H9 (cell line): ENCODE measurements around the gene VSTM4. TPM values are rescaled to one million over a fixed set of nuclear protein-coding genes. Genes with fewer than 3 reads are reported as not detected.

Source experiments
- DNase-seq: peaks from one replicate; pipeline ENCODE4 v3.0.0-alpha.2; 2017
- H2AFZ ChIP-seq: one replicate; pipeline ENCODE4 v1.6.1; 2013; ENCODE audit warnings: mild to moderate bottlenecking, low read length, control low read depth, moderate library complexity
- H2AK5ac ChIP-seq: 2 replicates; pipeline ENCODE4 v1.6.1; 2013; ENCODE audit warnings: low read length, control low read depth, mixed read lengths; ENCODE audit not compliant: insufficient read length
- H2BK120ac ChIP-seq: one replicate; pipeline ENCODE4 v1.6.1; 2013; ENCODE audit warnings: low read depth, mild to moderate bottlenecking, low read length, control low read depth, inconsistent platforms; ENCODE audit not compliant: poor library complexity, severe bottlenecking
- H2BK12ac ChIP-seq: 2 replicates; pipeline ENCODE4 v1.6.1; 2013; ENCODE audit warnings: low read length, control low read depth, mixed read lengths, low read depth; ENCODE audit not compliant: insufficient read length
- H2BK15ac ChIP-seq: 2 replicates; pipeline ENCODE4 v1.6.1; 2013; ENCODE audit warnings: low read depth, low read length, control low read depth
- H2BK20ac ChIP-seq: one replicate; pipeline ENCODE4 v1.6.1; 2013; ENCODE audit warnings: low read depth, mild to moderate bottlenecking, low read length, control low read depth, inconsistent platforms; ENCODE audit not compliant: poor library complexity, severe bottlenecking
- H2BK5ac ChIP-seq: 2 replicates; pipeline ENCODE4 v1.6.1; 2013; ENCODE audit warnings: low read length, control low read depth, mixed read lengths; ENCODE audit not compliant: insufficient read length
- H3K14ac ChIP-seq: 2 replicates; pipeline ENCODE4 v1.6.1; 2013; ENCODE audit warnings: low read length, control low read depth; ENCODE audit not compliant: insufficient read depth
- H3K18ac ChIP-seq: 2 replicates; pipeline ENCODE4 v1.6.1; 2013; ENCODE audit warnings: low read depth, mild to moderate bottlenecking, mixed read lengths, low read length, control low read depth; ENCODE audit not compliant: insufficient read length
- H3K23ac ChIP-seq: 2 replicates; pipeline ENCODE4 v1.6.1; 2013; ENCODE audit warnings: low read length, control low read depth, mixed read lengths, low read depth; ENCODE audit not compliant: insufficient read length
- H3K23me2 ChIP-seq: 2 replicates; pipeline ENCODE4 v1.6.1; 2013; ENCODE audit warnings: low read depth, mild to moderate bottlenecking, mixed read lengths, low read length, control low read depth; ENCODE audit not compliant: insufficient read length, poor library complexity, severe bottlenecking
- H3K27ac ChIP-seq: 2 replicates; pipeline ENCODE4 v1.5.1; 2013; ENCODE audit warnings: low read length, control low read depth, mixed read lengths, low read depth; ENCODE audit not compliant: insufficient read length
- H3K27me3 ChIP-seq: 2 replicates; pipeline ENCODE4 v1.6.1; 2013; ENCODE audit warnings: low read length, control low read depth, inconsistent platforms; ENCODE audit not compliant: insufficient read depth
- H3K4ac ChIP-seq: 2 replicates; pipeline ENCODE4 v1.6.1; 2013; ENCODE audit warnings: low read depth, mild to moderate bottlenecking, control low read depth, inconsistent platforms, low read length, moderate library complexity
- H3K4me1 ChIP-seq: 2 replicates; pipeline ENCODE4 v1.6.1; 2013; ENCODE audit warnings: low read length, control low read depth, inconsistent platforms; ENCODE audit not compliant: insufficient read depth
- H3K4me2 ChIP-seq: 2 replicates; pipeline ENCODE4 v1.6.1; 2013; ENCODE audit warnings: low read length, control low read depth, mixed read lengths; ENCODE audit not compliant: insufficient read length, insufficient read depth
- H3K56ac ChIP-seq: 2 replicates; pipeline ENCODE4 v1.6.1; 2013; ENCODE audit warnings: low read depth, mild to moderate bottlenecking, mixed read lengths, low read length, control low read depth; ENCODE audit not compliant: insufficient read length
- H3K79me1 ChIP-seq: 2 replicates; pipeline ENCODE4 v1.6.1; 2013; ENCODE audit warnings: low read depth, mild to moderate bottlenecking, moderate library complexity, low read length, control low read depth, inconsistent platforms; ENCODE audit not compliant: insufficient read depth, poor library complexity, severe bottlenecking
- H3K79me2 ChIP-seq: 2 replicates; pipeline ENCODE4 v1.6.1; 2013; ENCODE audit warnings: low read length, control low read depth, inconsistent platforms; ENCODE audit not compliant: insufficient read depth
- H3K9ac ChIP-seq: 2 replicates; pipeline ENCODE4 v1.6.1; 2013; ENCODE audit warnings: low read length, control low read depth, mixed read lengths; ENCODE audit not compliant: insufficient read length; ENCODE audit errors: extremely low read depth
- H3K9me3 ChIP-seq: one replicate; pipeline ENCODE4 v1.6.1; 2013; ENCODE audit warnings: low read depth, low read length, inconsistent platforms; ENCODE audit not compliant: control insufficient read depth
- H3T11ph ChIP-seq: one replicate; pipeline ENCODE4 v1.6.1; 2013; ENCODE audit warnings: mild to moderate bottlenecking, low read length, control low read depth, inconsistent platforms
- H4K20me1 ChIP-seq: one replicate; pipeline ENCODE4 v1.6.1; 2013; ENCODE audit not compliant: control insufficient read depth, insufficient read length, insufficient read depth
- H4K5ac ChIP-seq: 2 replicates; pipeline ENCODE4 v1.6.1; 2013; ENCODE audit warnings: low read depth, mild to moderate bottlenecking, mixed read lengths, low read length, control low read depth; ENCODE audit not compliant: insufficient read length
- H4K8ac ChIP-seq: replicated peaks from 2 replicates; pipeline ENCODE4 v1.6.1; 2013; ENCODE audit warnings: low read length, control low read depth, mixed read lengths, low read depth; ENCODE audit not compliant: insufficient read length
- H4K91ac ChIP-seq: 2 replicates; pipeline ENCODE4 v1.6.1; 2013; ENCODE audit warnings: low read depth, mild to moderate bottlenecking, moderate library complexity, mixed read lengths, low read length, control low read depth; ENCODE audit not compliant: insufficient read length
- H3K27ac Mint-ChIP-seq, 3 experiments: 2 replicates in 2 of 3; 3 replicates in 1 of 3; pipeline ENCODE4 v1.8.0; 2020 to 2021; ENCODE audit warnings: mixed read lengths in 3 of 3, mild to moderate bottlenecking in 1 of 3, moderate library complexity in 1 of 3
- H3K27me3 Mint-ChIP-seq: 2 replicates; pipeline ENCODE4 v1.8.0; 2021; ENCODE audit warnings: low read depth, mild to moderate bottlenecking, moderate library complexity, mixed read lengths
- H3K36me3 Mint-ChIP-seq, 3 experiments: 2 replicates in 2 of 3; 3 replicates in 1 of 3; pipeline ENCODE4 v1.8.0; 2020 to 2021; ENCODE audit warnings: low read depth in 3 of 3, mixed read lengths in 3 of 3; ENCODE audit not compliant: insufficient read depth in 1 of 3
- H3K4me1 Mint-ChIP-seq, 2 experiments: 2 replicates each; pipeline ENCODE4 v1.8.0; 2020; ENCODE audit warnings: mixed read lengths in 2 of 2
- H3K4me3 Mint-ChIP-seq, 2 experiments: 2 replicates in 1 of 2; 3 replicates in 1 of 2; pipeline ENCODE4 v1.8.0; 2020 to 2021; ENCODE audit warnings: mild to moderate bottlenecking in 2 of 2, mixed read lengths in 2 of 2, moderate library complexity in 1 of 2
- H3K9me3 Mint-ChIP-seq, 2 experiments: 2 replicates in 1 of 2; 3 replicates in 1 of 2; pipeline ENCODE4 v1.8.0; 2020; ENCODE audit warnings: mild to moderate bottlenecking in 2 of 2, mixed read lengths in 2 of 2, moderate library complexity in 1 of 2
- WGBS: extraction: QIAGEN DNeasy Blood & Tissue Kit; methylation state at CpG from one replicate; pipeline ENCODE4 v1.1.7; 2013; ENCODE audit warnings: missing lambda C conversion rate, low lambda C conversion rate, mixed read lengths; ENCODE audit not compliant: insufficient read length; ENCODE audit errors: extremely low coverage; 5-methylcytosine and 5-hydroxymethylcytosine counted together
- total RNA-seq: library from RNA; stranded (reverse); gene quantifications from 2 replicates; pipeline ENCODE4 v1.2.1, GENCODE V29; 2021
- TF ChIP-seq, protein P1 (sequence below): fragments of 200-600 bp; sonication (generic); conservative IDR thresholded peaks from 3 replicates; pipeline ENCODE4 v1.8.0; 2021; ENCODE audit warnings: antibody characterized with exemption, mild to moderate bottlenecking

VSTM4 gene
- total RNA-seq, 1 experiment from 2014 or later, result 0.44 TPM

DNA sequence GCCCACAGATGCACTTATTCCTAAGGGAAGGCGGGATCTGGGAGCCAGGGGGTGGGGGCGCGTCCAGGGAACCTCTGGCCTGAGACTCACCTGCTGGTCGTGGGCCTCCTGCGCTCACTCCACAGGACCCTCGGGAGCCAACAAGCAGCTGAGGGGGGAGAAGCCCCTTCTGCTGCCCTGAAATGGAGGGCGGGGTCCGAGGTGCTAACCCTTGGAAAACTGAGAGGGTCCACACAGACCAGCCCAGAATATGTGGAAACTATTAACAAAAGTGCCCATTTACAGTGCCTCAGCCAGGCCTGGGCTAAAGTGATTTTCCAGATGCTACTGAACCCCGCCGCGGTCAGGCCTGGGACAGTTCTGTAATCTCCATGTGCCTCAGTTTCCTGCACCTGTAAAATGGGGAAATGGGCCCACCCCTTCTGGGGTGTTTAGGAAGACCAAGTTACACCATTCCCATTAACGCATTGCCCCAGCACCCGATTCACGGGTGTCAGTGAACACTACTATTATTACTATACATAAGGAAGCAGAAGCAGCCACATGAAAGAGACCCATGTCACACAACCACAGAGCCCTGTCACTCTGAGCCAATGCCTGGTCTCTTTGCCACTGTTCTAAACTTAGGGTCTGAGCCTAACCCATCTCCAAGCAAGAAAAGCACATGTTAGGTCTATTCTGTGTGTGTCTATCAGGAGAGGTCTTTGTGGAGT is 630 bp upstream of the VSTM4 start:
- Histone ChIP-seq H3K4me1 (no peaks in the 10 kb centered on the region), H3T11ph (no peak overlapping the region), H4K91ac (no peak overlapping the region), H2AFZ (no peak overlapping the region), H3K23ac (no peak overlapping the region), H3K79me2 (no peaks in the 10 kb centered on the region), H2BK20ac (no peak overlapping the region), H2BK5ac (no peak overlapping the region), H3K79me1 (no peaks in the 10 kb centered on the region), H4K8ac (no peak overlapping the region), H2AK5ac (no peak overlapping the region), H3K4ac (no peak overlapping the region), H3K4me2 (no peak overlapping the region), H3K18ac (no peak overlapping the region), H4K5ac (no peak overlapping the region), H3K9me3 (no peaks in the 10 kb centered on the region), H3K56ac (no peak overlapping the region), H3K23me2 (peaks cover 5% of the 10 kb centered on the region), H3K14ac (no peak overlapping the region), H2BK12ac (no peak overlapping the region), H3K27me3 (no peaks in the 10 kb centered on the region; the same call in 1 of the 2 replicates), H4K20me1 (no peaks in the 10 kb centered on the region), H3K9ac (no peak overlapping the region), H3K27ac (no peak overlapping the region), H2BK120ac (no peak overlapping the region), H2BK15ac (no peak overlapping the region)
- peak overlapping the region; percentile 42 to 69 for H3K4me3 Mint-ChIP-seq
- no peaks in the 10 kb centered on the region for H3K36me3 Mint-ChIP-seq
- TF ChIP-seq, protein P1, sequence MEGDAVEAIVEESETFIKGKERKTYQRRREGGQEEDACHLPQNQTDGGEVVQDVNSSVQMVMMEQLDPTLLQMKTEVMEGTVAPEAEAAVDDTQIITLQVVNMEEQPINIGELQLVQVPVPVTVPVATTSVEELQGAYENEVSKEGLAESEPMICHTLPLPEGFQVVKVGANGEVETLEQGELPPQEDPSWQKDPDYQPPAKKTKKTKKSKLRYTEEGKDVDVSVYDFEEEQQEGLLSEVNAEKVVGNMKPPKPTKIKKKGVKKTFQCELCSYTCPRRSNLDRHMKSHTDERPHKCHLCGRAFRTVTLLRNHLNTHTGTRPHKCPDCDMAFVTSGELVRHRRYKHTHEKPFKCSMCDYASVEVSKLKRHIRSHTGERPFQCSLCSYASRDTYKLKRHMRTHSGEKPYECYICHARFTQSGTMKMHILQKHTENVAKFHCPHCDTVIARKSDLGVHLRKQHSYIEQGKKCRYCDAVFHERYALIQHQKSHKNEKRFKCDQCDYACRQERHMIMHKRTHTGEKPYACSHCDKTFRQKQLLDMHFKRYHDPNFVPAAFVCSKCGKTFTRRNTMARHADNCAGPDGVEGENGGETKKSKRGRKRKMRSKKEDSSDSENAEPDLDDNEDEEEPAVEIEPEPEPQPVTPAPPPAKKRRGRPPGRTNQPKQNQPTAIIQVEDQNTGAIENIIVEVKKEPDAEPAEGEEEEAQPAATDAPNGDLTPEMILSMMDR, result no peak
- no CpG with 5 or more reads among the region's 14 CpGs for WGBS
- peaks cover 34% of the 10 kb centered on the region for H3K27me3 Mint-ChIP-seq
- H3K4me1 Mint-ChIP-seq, result peaks cover 3 to 4% of the 10 kb centered on the region in 2 experiments; a peak in 1 of 4 replicates
- no peak overlapping the region for H3K27ac Mint-ChIP-seq
- H3K9me3 Mint-ChIP-seq, result no peaks in the 10 kb centered on the region
- peak; percentile 36 for DNase-seq
